Posterior vena cava (tissue), 2 donors: ENCODE results near the gene TEX19. TPM values are rescaled to one million over a fixed set of nuclear protein-coding genes. Genes with fewer than 3 reads are reported as not detected.

Experiments used
- DNase-seq: peaks from one replicate; pipeline ENCODE4 v3.0.0-alpha.2; 2020; ENCODE audit warnings: low spot score
- intact Hi-C, 2 donors: fragments of 100-400 bp; cut with DNase I; formaldehyde crosslinking; loops; one replicate each; pipeline versions ENCODE4 v1.14.1 to v1.14.2; 2022 to 2023
- total RNA-seq, 2 donors: library from RNA; stranded (reverse); fragmentation: NEBNext Ultra II Directional; extraction: Animal tissue kit (Norgen Biotek cat#: 25700); gene quantifications; one replicate each; pipeline ENCODE4 v1.2.1, GENCODE V29; 2021
- donor health status: DM: yes; HTN: yes; CAD: no.
- donor health status: DM: yes; HTN: yes; CAD: no.

Gene TEX19
- total RNA-seq, 2 donors from 2014 or later = not detected

GRCh38 chr17:82320956-82321927 is 37.8 kb upstream of the TEX19 start:
- intact Hi-C loops = loop anchor here (2.0 to 10.0 kb wide), 3 partner anchors 84 to 286 kb away; partner anchors contain the start of genes DCXR (in 1 of the 2) and RAC3 (in 1 of the 2)
- DNase-seq = no peak

GRCh38 chr17:82321947-82322466 is 37.0 kb upstream of the TEX19 start:
- intact Hi-C loops = loop anchor here (2.0 to 10.0 kb wide), 3 partner anchors 85 to 287 kb away; partner anchors contain the start of genes DCXR (in 1 of the 2) and RAC3 (in 1 of the 2)
- no peak for DNase-seq

- intact Hi-C loops = loop anchor here (2.0 to 10.0 kb wide), 3 partner anchors 86 to 288 kb away; partner anchors contain the start of genes DCXR (in 1 of the 2) and RAC3 (in 1 of the 2)
- DNase-seq = no peak
These were observed 36.3 kb upstream of the TEX19 start for GRCh38 chr17:82322526-82323453.

- intact Hi-C loops = loop anchor here (2.0 to 10.0 kb wide), 3 partner anchors 87 to 289 kb away; partner anchors contain the start of genes DCXR (in 1 of the 2) and RAC3 (in 1 of the 2)
- no peak for DNase-seq
These were observed 35.4 kb upstream of the TEX19 start for GRCh38 chr17:82323514-82324234.

GRCh38 chr17:82324566-82325285 is 34.3 kb upstream of the TEX19 start:
- no peak for DNase-seq
- intact Hi-C loops = loop anchor here (5.0 to 10.0 kb wide), 3 partner anchors 72 to 290 kb away; partner anchors contain the start of genes DCXR (in 1 of the 2) and RAC3 (in 1 of the 2)

- DNase-seq = no peak
These were observed 33.5 kb upstream of the TEX19 start for GRCh38 chr17:82325286-82326180.

GRCh38 chr17:82327289-82327688 is 31.8 kb upstream of the TEX19 start:
- intact Hi-C loops = loop anchor here (5.0 to 10.0 kb wide), 3 partner anchors 75 to 292 kb away; partner anchors contain the start of genes DCXR (in 1 of the 2) and RAC3 (in 1 of the 2)
- no peak for DNase-seq

More at GRCh38 chr17:82325286-82326180, 33.5 kb upstream of the TEX19 start:
- intact Hi-C loops = loop anchor here (5.0 to 10.0 kb wide), 3 partner anchors 73 to 291 kb away; partner anchors contain the start of genes DCXR (in 1 of the 2) and RAC3 (in 1 of the 2)

GRCh38 chr17:82327757-82328140 is 31.3 kb upstream of the TEX19 start:
- no peak for DNase-seq
- intact Hi-C loops = loop anchor here (5.0 to 10.0 kb wide), 3 partner anchors 75 to 293 kb away; partner anchors contain the start of genes DCXR (in 1 of the 2) and RAC3 (in 1 of the 2)

- no peak for DNase-seq
- intact Hi-C loops = loop anchor here (5.0 to 10.0 kb wide), 3 partner anchors 76 to 294 kb away; partner anchors contain the start of genes DCXR (in 1 of the 2) and RAC3 (in 1 of the 2)
These were observed 30.7 kb upstream of the TEX19 start for GRCh38 chr17:82328141-82328993.

GRCh38 chr17:82328994-82329507 is 30.0 kb upstream of the TEX19 start:
- intact Hi-C loops = loop anchor here (5.0 to 10.0 kb wide), 3 partner anchors 77 to 294 kb away; partner anchors contain the start of genes DCXR (in 1 of the 2) and RAC3 (in 1 of the 2)

GRCh38 chr17:82329683-82330321 is 29.2 kb upstream of the TEX19 start:
- intact Hi-C loops = loop anchor here (5.0 to 10.0 kb wide), 3 partner anchors 78 to 295 kb away; partner anchors contain the start of genes DCXR (in 1 of the 2) and RAC3 (in 1 of the 2)
- DNase-seq = no peak

More at GRCh38 chr17:82328994-82329507, 30.0 kb upstream of the TEX19 start:
- no peak for DNase-seq

- no peak for DNase-seq
- intact Hi-C loops = no loop called here
These were observed 28.5 kb upstream of the TEX19 start for GRCh38 chr17:82330322-82331239.

- intact Hi-C loops = no loop called here
- no peak for DNase-seq
These were observed 27.6 kb upstream of the TEX19 start for GRCh38 chr17:82331345-82331939.
